GM12873 (cell line): ENCODE results near the gene ZBTB33.

Experiments used
- CTCF ChIP-seq: IDR thresholded peaks from 2 replicates; pipeline ENCODE4 v1.5.1; 2012; ENCODE audit warnings: low read depth, mild to moderate bottlenecking, moderate library complexity, low read length, control low read depth; ENCODE audit not compliant: insufficient read depth; ENCODE audit errors: missing control alignments

ZBTB33 gene

GRCh38 chrX:120224388-120224787 lies 26.2 kb upstream of the ZBTB33 start:
- no peak for TF ChIP-seq CTCF

GRCh38 chrX:120228187-120228908 lies 22.3 kb upstream of the ZBTB33 start:
- TF ChIP-seq CTCF = no peak

GRCh38 chrX:120235284-120235683 lies 15.3 kb upstream of the ZBTB33 start:
- no peak for TF ChIP-seq CTCF

GRCh38 chrX:120236687-120237479 lies 13.7 kb upstream of the ZBTB33 start:
- no peak for TF ChIP-seq CTCF

- TF ChIP-seq CTCF = no peak
Measured at GRCh38 chrX:120238933-120239332, 11.7 kb upstream of the ZBTB33 start.

- no peak for TF ChIP-seq CTCF
Measured at GRCh38 chrX:120242813-120243212, 7.8 kb upstream of the ZBTB33 start.

- no peak for TF ChIP-seq CTCF
Measured at GRCh38 chrX:120244395-120244734, 6.2 kb upstream of the ZBTB33 start.
